Keratinocyte (primary cell): ENCODE data around the gene ABHD17B.

ENCODE experiments used
- CTCF ChIP-seq, 3 experiments: IDR thresholded peaks in 1 of 3; conservative IDR thresholded peaks in 1 of 3; optimal IDR thresholded peaks in 1 of 3; 2 replicates in 2 of 3; 3 replicates in 1 of 3; pipeline versions ENCODE3 to v1.5.1; 2011; ENCODE audit warnings: low read length in 3 of 3, mild to moderate bottlenecking in 3 of 3, moderate library complexity in 2 of 3, control low read depth in 1 of 3, inconsistent platforms in 1 of 3; ENCODE audit not compliant: insufficient read depth in 2 of 3; ENCODE audit errors: extremely low read depth in 1 of 3
- EZH2 ChIP-seq: IDR thresholded peaks from one replicate; pipeline ENCODE4 v1.6.1; 2012; ENCODE audit warnings: inconsistent platforms, mild to moderate bottlenecking, low read length, moderate library complexity

GRCh38 chr9:71911061-71911907, at the start of gene ABHD17B, which contains the start of gene C9orf85:
- TF ChIP-seq CTCF (optimal IDR thresholded peaks at IDR 0.05 in 1 of 3, IDR thresholded peaks at IDR 0.05 in 1 of 3, conservative IDR thresholded peaks at IDR 0.05 in 1 of 3; ENCODE audit: extremely low read depth in 1 of 3, insufficient read depth in 2 of 3, low read length in 3 of 3) (peak in 1 of 3 experiments; percentile 3), EZH2 (no peak)
